ENCODE measurements around the gene ABHD2.

Gene ABHD2

DNA sequence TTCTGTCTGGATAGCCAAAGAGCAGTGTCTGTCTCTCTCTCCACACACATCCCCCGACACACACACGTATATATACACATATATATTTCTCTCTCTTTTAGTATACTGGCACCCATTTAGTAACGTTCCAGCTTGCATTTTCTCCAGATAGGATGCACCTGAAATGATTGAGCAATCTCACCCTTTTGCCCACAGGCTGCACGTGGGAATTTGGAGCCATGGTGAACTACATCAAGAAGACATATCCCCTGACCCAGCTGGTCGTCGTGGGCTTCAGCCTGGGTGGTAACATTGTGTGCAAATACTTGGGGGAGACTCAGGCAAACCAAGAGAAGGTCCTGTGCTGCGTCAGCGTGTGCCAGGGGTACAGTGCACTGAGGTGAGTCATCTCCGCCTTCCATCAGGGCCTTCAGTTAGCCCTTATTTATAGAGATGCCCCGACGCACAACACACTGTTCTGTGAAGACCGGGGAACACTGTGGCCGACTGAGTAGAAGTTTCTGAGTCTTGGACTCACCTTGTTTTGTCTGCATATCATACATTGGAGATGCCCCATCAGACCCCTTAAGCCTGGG is 87.4 kb downstream of the ABHD2 start:
- DNase-seq = no peak
- in situ Hi-C loops (cut with MboI; ENCODE audit: low pct_unique_long_range_greater_than_20kb, low sequenced_read_pairs) = loop anchor here (10.0 to 25.0 kb wide), 2 partner anchors 121 to 688 kb away; no protein-coding TSS in a partner anchor

DNA sequence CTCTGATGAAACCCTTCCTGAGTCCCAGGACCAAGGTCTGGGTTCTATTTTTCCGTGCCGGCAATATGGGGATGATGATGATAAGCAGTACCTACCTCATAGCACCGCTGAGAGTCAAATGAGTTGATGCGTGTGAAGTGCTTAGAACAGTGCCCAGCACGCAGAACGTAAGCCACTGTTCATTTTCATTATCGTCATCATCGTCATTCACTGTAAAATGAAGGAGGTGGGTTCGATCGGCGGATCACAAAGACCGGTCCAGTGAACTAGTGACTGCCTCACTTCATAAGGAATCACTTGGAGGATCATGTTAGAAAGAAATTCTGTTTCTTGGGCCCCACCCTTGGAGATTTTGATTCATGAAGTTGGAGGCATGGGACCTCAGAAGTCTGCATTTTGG is 88.9 kb downstream of the ABHD2 start:
- no peak for DNase-seq
- in situ Hi-C loops (cut with MboI; ENCODE audit: low pct_unique_long_range_greater_than_20kb, low sequenced_read_pairs) = loop anchor here (10.0 to 25.0 kb wide), 2 partner anchors 122 to 690 kb away; no protein-coding TSS in a partner anchor

DNA sequence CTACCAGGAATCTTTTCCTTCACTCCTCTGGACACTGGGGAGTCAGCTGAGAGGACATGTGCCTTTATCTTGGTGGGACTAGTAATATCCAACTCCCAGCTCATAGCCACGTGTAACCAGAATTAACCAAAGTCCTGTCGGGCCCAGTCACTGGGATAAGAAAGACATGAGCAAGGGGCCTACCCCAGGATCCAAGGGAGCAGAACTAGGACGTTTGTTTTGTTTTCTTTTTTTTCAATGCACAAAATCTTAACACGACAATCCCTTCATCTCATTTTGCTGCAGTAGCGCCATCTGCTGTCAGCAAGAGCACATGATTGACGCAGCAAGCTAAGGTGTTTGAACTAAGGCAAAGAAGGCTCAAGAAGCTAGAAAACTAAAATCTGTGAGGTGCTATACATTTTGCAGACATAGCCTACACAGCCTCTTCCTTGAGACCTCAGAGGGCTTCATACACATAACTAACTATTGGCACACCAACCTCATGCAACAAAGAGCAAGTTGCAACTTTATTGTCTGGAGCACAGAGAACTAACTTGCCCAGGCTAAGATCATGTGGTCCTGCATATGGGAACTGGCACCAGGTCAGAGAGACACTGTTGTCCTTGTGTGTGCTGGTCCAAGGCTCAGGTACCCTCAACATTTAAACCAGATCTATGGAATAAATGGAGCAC is 89.5 kb downstream of the ABHD2 start:
- peak; percentile 87 for DNase-seq
- in situ Hi-C loops (cut with MboI; ENCODE audit: low pct_unique_long_range_greater_than_20kb, low sequenced_read_pairs) = loop anchor here (10.0 to 25.0 kb wide), 2 partner anchors 123 to 690 kb away; no protein-coding TSS in a partner anchor

DNA sequence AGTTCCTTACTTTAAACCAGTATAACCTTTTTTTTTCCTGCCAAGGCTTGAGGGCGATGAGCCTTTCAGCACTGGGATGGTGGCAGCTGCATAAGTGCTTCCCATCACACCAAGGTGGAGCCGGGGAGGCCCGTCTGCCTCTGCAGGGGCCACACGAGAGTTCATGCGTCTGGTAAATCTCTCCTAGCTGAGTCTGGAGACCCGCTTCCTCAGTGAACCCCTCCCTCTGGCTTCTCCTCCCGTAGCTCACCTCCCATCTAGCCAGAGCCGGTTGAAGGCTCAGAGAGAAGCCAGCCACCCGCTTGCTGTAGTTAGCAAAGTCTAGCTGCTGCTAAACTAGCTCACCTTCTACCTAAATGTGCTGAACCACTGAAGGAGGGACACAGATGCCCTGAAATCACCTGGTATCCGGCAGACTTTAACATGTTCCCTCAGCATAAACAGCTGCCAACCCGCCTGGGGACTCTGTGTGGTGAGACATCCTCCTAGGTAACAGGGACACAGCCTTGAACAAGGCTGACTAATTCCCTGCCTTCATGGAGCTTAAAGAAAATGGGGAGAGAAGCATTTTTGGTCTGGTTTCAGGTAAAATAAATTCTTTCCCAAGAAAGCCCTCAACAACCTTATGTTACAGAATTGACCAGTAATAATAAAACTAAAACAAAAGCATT is 90.2 kb downstream of the ABHD2 start:
- DNase-seq = no peak
- in situ Hi-C loops (cut with MboI; ENCODE audit: low pct_unique_long_range_greater_than_20kb, low sequenced_read_pairs) = loop anchor here (10.0 to 25.0 kb wide), 2 partner anchors 124 to 691 kb away; no protein-coding TSS in a partner anchor

DNA sequence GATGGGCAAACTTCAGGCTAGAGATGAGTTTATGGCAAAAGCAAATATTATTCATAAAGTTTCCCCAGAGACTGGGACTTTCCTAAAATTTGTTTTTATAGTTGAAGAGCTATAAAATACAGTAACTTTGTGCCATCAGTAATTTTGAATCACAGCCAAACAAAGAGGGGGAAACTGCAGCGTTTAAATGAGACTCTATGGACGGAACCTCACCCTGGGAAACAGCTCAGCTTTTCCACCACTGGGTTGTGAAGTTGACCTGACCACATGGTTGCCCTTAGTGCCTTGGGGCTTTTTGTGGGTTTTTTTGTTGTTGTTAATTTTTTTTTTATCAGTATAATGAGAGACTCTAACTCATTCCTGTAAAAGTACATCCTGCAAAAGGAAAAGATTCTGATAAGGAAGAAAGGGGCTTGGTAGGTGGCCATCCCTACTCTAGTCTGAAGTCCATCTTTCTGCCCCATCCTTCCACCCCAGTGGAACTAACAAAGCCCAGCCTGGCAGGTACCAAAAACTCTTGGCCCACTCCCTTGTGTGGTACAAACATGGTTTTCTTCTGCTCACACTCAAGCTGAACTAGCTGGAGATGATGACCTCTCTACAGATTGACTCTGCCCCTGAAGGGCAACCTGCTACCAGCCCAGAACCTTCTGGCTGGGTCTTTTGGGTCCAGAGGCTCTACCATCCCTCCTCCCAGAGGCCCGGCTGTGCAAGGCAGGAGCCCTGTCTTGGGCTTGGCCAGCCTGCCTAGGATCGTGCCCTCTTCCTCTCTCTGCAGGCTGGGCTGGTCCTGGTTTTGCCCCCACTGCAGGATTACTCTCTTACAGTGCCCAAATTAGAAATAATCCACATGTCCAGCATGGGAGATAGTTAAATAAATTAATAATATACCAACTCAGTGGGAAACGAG is 92.0 kb downstream of the ABHD2 start:
- no peak for DNase-seq
- in situ Hi-C loops (cut with MboI; ENCODE audit: low pct_unique_long_range_greater_than_20kb, low sequenced_read_pairs) = loop anchor here (10.0 to 25.0 kb wide), 2 partner anchors 125 to 693 kb away; no protein-coding TSS in a partner anchor

DNA sequence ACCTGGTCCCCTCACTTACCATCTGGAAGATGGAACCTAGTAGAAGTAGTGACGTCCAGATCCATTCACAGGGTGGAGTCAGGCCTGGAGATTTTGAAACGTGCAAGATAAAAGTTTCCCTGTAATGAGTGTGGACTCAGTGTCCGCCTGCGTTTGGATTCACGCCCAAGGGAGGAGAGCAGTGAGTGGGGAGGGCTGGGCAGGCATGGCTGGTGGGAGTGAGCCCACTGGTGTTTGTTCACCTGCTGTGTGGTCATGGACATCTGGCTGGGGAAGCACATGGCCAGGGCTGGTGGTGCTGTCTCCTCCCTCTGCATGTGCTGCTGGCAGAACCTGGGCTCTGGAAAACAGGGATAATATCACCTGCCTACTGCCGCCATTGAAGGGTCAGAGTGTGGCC is 96.1 kb downstream of the ABHD2 start:
- no peak for DNase-seq

DNA sequence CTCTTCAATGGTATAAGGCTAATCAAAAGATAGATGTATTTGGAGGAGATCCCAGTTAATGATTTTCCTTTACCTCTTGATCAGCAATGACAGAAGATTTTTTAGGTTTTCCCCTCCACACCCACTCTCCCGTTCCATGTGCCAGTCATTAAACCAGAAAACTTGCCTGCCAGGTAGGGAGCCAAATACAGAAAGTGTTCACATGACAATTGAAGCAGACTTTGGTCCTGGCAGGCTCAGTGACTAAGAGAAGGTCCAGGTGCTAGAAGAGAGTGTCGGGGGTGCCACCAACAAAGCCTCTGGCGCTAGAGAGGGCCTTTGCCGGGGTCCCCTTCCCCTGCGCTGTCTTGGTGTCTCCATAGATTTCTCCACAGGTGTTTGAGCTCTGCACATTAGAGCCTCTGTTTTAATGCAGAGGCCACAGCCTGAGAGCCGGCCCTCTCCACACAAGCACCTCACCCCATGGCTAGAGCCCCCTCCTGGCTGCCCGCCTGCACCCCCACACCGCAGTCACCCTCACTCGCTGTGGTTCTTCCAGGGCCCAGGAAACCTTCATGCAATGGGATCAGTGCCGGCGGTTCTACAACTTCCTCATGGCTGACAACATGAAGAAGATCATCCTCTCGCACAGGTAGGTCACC is 96.8 kb downstream of the ABHD2 start:
- no peak for DNase-seq
- in situ Hi-C loops (cut with MboI; ENCODE audit: low pct_unique_long_range_greater_than_20kb, low sequenced_read_pairs) = loop anchor here (25.0 kb wide), 1 partner anchor 698 kb away; no protein-coding TSS in a partner anchor

More for the DNA sequence above, 96.1 kb downstream of the ABHD2 start:
- in situ Hi-C loops (cut with MboI; ENCODE audit: low pct_unique_long_range_greater_than_20kb, low sequenced_read_pairs) = loop anchor here (25.0 kb wide), 1 partner anchor 697 kb away; no protein-coding TSS in a partner anchor

DNA sequence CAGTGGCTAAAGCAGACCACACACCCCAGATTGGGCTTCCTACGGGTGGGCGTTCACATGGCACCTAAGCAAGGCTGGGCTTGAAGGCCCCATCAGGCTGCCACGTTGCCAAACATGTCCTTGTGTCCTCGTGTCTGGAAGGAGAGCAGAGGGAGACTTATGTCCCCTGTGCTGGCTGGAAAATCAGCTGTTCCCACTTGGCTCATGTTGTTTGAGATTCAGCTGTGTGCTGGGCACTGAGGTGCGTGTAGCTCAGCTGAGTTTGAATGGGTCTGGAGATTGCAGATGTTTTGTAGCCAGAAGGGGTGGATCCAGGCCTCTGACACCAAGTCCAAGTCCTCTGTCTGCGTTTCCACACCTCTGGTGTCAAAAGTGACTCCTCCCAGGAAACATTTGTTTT is 98.5 kb downstream of the ABHD2 start:
- in situ Hi-C loops (cut with MboI; ENCODE audit: low pct_unique_long_range_greater_than_20kb, low sequenced_read_pairs) = loop anchor here (25.0 kb wide), 1 partner anchor 700 kb away; no protein-coding TSS in a partner anchor
- no peak for DNase-seq

DNA sequence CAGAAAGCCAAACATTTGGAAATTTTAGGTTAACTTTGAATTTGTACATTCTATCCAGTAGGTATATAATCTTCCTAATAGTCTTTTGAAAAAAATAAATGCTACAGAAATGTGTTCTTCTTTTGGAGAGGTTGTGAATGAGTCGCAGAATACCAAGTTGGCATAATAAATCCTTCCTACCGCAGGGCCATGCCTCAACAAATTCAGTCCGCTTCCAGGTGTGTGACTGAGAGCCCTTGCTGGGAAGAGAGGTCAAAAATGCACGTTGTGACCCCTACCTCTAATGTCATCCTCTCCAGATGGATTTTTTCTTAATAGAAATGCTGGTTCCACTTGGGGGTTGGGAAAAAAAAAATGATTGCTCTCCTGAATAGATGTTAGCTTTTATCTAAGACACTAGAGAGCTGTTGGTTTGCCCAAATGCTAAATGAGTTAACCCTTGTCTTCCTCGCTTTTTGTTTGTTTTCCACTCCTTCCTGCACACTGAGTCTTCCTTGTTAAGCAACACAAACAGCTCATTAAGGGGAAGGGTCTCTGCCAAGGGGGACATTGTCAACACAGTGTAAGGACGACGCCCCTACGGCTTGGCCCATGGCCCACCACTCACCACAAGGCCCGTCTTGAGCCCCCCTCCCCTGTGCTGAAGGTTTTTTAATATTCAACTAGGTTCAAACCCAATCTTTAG is 99.2 kb downstream of the ABHD2 start:
- in situ Hi-C loops (cut with MboI; ENCODE audit: low pct_unique_long_range_greater_than_20kb, low sequenced_read_pairs) = loop anchor here (25.0 kb wide), 1 partner anchor 700 kb away; no protein-coding TSS in a partner anchor
- DNase-seq = no peak

DNA sequence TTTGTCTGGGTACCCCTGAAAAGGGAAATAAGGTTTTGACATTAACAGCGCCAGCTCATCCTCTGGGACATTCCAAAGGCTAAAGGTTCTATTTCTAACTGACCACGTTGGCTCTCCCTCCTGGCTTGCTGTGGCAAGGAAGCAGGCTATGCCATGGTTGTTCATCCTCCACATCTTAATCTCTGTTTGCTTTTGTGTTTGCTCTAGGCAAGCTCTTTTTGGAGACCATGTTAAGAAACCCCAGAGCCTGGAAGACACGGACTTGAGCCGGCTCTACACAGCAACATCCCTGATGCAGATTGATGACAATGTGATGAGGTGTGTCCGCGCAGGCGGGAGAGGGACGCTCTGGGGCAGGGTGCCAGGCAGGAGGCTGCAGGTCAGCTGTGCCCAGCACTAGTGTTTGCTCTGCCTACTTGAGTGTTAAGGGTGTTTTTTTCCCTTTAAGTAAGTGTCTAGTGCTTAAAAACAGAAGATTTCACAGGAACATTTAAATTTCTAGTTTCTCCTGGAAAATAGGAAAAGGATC is 99.8 kb downstream of the ABHD2 start:
- DNase-seq = no peak
- in situ Hi-C loops (cut with MboI; ENCODE audit: low pct_unique_long_range_greater_than_20kb, low sequenced_read_pairs) = loop anchor here (25.0 kb wide), 1 partner anchor 701 kb away; no protein-coding TSS in a partner anchor

DNA sequence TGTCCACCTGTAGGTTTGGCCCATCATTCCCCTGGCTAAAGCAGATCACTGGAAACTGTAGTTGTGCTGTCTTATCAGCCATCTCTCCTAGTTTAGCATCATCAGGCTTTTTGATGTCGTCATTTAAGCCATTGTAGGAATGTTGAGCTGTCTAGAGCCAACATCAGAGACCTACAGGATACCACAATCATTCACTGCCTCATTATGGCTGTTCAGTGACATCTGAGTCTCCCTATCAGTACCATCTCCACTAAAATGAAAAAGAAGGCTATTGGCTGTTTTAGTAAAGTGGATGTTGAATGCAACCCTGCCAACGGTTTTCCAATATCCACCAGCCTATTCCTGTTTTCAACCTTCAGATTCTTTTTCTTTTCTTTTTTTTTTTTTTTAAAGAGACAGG is 103.9 kb downstream of the ABHD2 start:
- in situ Hi-C loops (cut with MboI; ENCODE audit: low pct_unique_long_range_greater_than_20kb, low sequenced_read_pairs) = loop anchor here (25.0 kb wide), 1 partner anchor 705 kb away; no protein-coding TSS in a partner anchor

DNA sequence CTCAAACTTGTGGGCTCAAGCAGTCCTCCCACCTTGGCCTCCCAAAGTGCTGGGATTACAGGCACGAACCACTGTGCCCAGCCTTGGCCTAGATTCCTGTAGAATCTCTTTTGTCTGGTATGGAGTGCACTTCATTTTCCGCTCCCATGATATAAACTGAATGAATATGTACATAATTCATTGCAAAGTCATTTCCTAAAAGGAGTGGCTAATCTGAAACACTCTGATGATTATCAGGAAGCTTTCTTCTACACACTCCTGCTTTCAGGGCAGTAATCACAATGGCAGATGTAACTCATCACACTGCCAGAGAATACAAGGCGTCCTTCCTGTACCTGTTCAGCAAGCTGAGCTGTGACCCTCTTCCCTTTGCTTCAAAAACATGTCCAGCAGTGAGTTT is 104.5 kb downstream of the ABHD2 start:
- in situ Hi-C loops (cut with MboI; ENCODE audit: low pct_unique_long_range_greater_than_20kb, low sequenced_read_pairs) = loop anchor here (25.0 kb wide), 1 partner anchor 705 kb away; no protein-coding TSS in a partner anchor
- no peak for DNase-seq

More for the DNA sequence above, 103.9 kb downstream of the ABHD2 start:
- DNase-seq = no peak

DNA sequence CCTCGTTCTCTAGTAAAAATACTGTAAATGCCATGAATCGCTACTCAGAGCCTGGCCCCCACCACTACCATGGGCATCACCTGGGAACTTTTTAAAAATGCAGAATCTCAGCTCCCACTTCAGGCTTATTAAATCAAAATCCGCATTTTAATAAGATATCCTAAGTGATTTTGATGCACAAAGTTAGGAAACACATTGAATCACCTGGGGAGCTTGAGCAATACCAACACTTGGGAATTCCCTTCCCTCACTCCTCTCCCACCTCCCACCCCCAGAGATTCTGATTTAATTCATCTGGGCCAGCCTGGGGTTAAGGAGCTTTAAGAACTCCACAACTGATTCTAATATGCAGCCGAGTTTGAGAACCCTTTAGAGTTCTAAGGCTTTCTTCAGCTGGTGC is 106.4 kb downstream of the ABHD2 start:
- in situ Hi-C loops (cut with MboI; ENCODE audit: low pct_unique_long_range_greater_than_20kb, low sequenced_read_pairs) = loop anchor here (25.0 kb wide), 1 partner anchor 707 kb away; no protein-coding TSS in a partner anchor

DNA sequence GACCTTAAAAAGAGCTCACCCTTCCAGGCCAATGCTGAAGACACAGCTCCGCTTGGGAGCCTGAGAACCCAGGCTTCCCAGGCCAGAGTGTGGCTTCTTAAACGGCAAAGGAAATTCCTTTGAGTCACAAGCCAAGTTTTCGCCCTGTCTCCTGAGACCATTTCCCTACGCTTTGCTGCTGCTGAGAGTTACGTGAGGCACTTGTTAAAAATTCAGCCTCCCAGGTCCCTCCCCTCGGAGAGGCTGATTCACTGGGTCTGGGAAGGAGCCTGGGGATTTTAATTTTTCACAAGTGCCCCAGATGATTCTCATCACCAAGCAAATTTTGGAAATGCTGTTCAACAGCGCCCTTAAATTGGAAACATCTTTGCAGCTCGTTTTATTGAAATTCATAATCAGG is 107.6 kb downstream of the ABHD2 start:
- in situ Hi-C loops (cut with MboI; ENCODE audit: low pct_unique_long_range_greater_than_20kb, low sequenced_read_pairs) = loop anchor here (25.0 kb wide), 1 partner anchor 709 kb away; no protein-coding TSS in a partner anchor

More for the DNA sequence above, 106.4 kb downstream of the ABHD2 start:
- DNase-seq = no peak

DNA sequence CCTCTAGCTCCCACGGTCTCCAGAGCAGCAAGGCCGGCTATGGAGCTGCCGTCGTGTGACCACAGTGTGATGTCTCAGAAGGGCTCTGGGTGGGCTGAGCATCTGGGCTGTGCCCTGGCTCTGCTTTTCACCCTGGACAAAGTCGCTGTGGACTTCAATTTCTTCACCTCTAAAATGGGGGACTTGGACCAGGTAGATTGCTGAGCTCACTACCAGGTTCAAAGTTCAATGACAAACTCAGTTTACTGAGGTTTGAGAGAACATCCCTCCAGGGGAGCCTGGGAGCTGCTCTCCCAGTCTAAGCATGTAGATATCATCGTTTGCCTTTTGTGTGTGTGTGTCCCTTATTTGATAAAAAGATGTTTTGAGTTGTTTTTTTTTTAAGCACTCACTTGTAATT is 108.0 kb downstream of the ABHD2 start:
- in situ Hi-C loops (cut with MboI; ENCODE audit: low pct_unique_long_range_greater_than_20kb, low sequenced_read_pairs) = loop anchor here (25.0 kb wide), 1 partner anchor 709 kb away; no protein-coding TSS in a partner anchor
- no peak for DNase-seq

More for the DNA sequence above, 107.6 kb downstream of the ABHD2 start:
- DNase-seq = no peak

DNA sequence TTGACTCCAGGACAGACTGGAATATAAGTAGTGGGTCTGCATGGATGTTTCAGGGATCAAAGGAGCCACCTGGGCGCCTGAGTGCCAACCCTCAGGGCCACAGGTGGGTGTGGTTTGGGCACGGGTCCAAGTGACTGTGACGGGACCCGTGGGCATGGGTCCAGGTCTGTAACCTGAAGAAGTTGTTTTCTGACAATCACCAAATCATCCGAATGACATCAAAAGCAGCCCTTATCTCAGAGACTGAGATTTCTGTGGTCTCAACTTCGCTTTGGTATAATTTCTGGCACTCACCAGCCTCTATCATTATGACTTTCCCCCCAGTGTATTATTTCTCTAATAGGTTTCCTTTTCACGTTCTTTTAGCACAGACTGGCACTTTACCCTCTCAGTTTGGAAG is 108.7 kb downstream of the ABHD2 start:
- no peak for DNase-seq
- in situ Hi-C loops (cut with MboI; ENCODE audit: low pct_unique_long_range_greater_than_20kb, low sequenced_read_pairs) = loop anchor here (25.0 kb wide), 1 partner anchor 710 kb away; no protein-coding TSS in a partner anchor

DNA sequence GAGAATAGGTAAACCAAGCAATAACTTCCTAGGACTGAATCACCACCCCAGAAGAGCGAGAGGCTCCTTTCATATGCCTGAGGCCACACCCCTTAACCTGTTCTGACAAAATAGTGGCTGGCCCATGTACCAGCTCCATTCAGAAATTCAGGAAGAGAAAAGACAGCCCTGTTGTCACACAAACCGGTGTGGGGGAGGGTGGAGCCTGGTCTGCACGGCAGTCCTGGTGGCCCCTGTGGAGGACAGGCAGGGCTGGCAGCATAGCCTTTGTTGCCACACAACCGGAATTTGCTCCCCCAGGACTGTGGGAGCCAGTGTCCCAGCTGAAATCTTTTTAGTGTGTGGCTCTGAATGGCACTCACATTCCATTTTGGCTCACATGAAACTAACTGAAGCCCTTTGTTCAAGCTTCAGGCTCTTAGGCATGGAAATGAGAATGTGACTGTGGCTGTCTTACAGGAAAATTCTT is 109.3 kb downstream of the ABHD2 start:
- in situ Hi-C loops (cut with MboI; ENCODE audit: low pct_unique_long_range_greater_than_20kb, low sequenced_read_pairs) = loop anchor here (25.0 kb wide), 1 partner anchor 710 kb away; no protein-coding TSS in a partner anchor
- DNase-seq = peak; percentile 71

Data from KBM-7 (cell line).